ENCODE results near the gene MKRN1.

DNA sequence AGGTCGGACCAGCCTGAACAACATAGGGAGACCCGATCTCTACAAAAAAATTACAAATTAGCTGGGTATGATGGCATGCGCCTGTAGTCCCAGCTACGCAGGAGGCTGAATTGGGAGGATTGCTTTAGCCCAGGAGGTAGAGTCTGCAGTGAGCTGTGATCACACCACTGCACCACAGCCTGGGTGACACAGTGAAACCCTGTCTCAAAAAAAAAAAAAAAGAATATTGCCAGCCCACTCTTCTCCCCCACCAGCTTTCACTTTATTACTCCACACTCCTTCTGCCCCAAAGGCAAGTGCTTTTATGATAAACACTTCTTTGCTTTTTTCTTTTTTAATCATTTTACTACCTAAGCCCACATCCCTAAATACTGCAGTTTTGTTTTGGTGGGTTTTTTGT, 60.7 kb downstream of the MKRN1 start:
- TF ChIP-seq CTCF (IDR thresholded peaks at IDR 0.05; ENCODE audit: low read depth, low read length, poor library complexity, severe bottlenecking) (no peak), EZH2phosphoT487 (IDR thresholded peaks at IDR 0.05; ENCODE audit: borderline replicate concordance, low read length) (no peak)

All from DOHH2 (cell line).